Fibroblast of skin of right biceps (primary cell): Measurements from ENCODE around the gene ABLIM3.
"Not testable (repeated sequence)": the region's sequence is repeated elsewhere in the genome, so short reads cannot be mapped to it uniquely, and the experiment has no call there.

ENCODE experiments used
- DNase-seq: peaks from one replicate; pipeline ENCODE4 v3.0.0-alpha.2; 2013

The ABLIM3 gene

DNA sequence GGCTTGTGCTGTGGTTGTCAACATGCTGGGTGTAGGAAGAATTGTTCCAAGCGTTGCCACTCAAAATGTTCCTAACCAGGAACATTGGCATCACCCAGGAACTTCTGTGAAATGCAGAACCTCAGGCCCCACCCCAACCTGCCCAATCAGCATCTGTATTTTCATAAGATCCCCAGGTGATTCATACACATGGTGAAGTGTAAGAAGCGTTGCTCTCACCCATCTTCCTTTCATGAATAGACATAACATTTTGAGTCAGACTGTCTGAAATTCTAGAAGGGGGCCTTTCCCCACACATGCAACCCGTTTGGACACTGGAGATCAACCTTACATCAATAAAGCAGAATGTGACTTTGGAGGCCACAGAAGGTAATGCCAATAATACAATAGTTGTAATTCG lies 121.0 kb downstream of the ABLIM3 start:
- no peak for DNase-seq

DNA sequence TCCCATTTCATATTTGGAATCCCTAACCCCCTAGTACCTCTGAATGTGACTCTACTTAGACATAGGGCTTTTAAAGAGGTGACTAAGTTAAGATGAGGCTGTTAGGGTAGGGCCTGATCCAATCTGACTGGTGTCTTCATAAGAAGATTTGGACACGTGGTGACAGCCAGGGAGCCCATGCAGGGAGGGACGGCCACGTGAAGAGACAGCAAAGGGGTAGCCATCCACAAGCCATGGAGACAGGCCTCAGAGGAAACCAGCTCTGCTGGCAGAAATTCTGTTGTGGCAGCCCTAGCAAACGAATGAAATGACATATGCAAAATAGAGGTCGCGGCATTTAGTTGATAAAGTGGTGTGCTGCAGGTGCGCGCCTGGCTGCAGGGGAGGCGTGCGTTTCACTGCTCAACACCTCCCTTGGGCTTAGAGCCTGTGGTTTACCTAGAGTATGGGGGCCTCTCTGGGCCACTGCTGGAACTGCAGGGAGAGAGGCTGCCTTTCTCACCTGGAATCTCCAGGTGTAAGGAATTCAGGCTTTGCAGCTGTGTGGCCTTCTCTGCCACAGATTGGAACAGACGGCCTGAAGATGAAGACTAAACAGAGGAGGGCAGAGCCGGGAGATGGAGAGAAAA lies 123.3 kb downstream of the ABLIM3 start:
- DNase-seq = no peak

GRCh38 chr5:149265068-149265465 lies 123.8 kb downstream of the ABLIM3 start:
- no peak for DNase-seq

DNA sequence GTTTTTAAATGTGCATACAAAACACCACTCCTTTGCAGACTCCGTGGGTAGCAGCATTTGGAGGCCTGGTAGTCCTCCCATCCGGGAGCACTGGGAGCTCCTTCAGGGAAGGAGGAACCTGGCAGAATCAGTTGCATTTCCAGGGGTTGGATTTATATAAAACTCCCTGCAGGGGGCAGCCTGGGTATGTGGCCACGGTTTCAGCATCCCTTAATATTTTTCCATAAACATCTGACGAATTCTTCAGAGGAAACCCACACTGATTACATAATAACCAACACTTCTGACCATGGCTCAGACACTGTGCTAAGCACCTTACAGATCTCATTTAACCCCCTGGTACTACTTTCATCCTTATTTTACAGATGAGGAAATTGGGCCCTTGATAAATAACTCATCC lies 124.3 kb downstream of the ABLIM3 start:
- peak; percentile 55 for DNase-seq

DNA sequence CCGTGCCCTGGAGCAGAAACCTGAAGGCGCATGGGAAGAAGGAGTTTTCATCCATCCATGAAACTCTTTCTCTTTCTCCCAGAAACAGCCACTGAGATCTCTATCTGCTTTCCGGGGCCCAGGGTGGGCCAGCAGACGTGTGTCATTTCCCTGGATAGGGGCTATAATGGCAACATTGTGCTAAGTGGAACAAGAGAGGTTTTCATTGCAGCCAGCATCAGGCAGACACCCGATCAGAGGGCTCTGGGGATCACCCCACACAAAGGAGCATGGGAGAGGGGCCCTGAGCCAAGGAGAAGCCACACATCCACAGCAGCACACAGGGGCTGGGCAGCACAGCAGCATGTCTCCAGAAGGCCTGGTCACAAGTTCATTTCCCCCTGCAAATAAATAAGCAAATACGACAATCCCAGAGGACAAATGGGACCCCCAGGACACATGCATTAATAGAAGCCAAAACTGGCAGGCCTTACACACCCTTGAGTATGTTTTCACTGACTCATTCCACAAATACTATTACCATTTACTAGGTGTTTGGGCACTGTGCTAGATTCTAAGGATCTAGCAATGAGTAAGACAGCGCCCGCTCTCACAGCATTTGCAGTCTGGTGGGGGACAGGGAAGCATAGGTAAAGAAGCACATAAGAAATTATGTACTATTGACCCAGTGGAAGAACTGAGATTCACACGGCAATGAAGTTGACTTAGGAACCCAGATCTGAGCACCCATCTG lies 126.1 kb downstream of the ABLIM3 start:
- DNase-seq = no peak

DNA sequence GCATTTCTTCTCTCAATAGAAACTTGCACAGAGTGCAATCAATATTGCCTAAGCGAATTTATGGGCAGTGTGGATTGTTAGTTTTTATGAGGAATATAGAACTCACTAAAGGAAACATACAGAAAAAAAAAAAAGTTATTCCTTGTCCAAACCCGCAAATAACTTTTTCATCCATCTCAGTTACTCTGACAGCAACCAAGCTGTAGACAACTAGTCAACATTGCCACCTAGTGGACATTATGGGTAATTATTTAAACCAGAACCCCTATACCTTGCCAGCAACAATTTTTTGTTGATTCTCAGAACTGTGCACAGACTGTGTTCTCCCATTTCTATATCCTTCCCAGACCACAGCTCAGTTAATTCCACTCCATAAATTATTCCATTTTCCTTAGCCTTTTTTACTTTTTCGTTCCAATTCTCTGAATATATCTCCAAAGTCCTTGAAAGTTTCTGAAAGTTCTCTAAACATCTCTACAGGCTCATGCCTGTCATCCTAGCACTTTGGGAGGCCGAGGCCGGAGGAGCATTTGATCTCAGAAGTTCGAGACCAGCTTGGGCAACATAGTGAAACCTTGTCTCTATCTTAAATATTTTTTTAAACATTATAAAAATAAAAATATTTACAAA lies 127.8 kb downstream of the ABLIM3 start:
- peak; percentile 65 for DNase-seq

GRCh38 chr5:149271195-149271715 lies 130.0 kb downstream of the ABLIM3 start:
- DNase-seq = no peak

GRCh38 chr5:149271716-149272563 lies 130.6 kb downstream of the ABLIM3 start, which contains the start of gene AFAP1L1:
AFAP1L1 (plus strand) TSS chr5:149271859; CDS start chr5:149271969, 110 bp downstream.
- peak; percentile 35 for DNase-seq

- DNase-seq = not testable (repeated sequence)
Measured at GRCh38 chr5:149272781-149273180, 131.5 kb downstream of the ABLIM3 start.

GRCh38 chr5:149273237-149273636 lies 131.9 kb downstream of the ABLIM3 start:
- DNase-seq = no peak

DNA sequence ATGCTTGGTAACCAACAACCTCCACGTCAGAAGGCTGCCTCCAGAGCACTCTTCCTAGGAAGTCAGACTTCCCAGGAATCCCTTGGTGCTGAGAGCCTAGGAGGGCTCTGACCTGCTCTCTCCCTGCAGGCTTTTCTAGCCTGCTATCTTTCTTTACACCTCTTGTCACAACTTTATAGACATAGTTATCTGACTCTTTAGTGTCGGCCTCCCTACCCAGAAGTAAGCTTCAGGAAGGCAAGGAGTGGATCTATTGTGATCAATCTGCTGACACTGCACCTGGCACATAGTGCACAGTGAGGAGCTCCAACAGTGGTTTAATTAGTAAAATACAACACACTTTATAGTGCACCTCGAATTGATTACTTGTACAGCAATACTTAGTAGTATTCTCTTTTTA lies 132.7 kb downstream of the ABLIM3 start:
- no peak for DNase-seq

GRCh38 chr5:149274939-149275338 lies 133.6 kb downstream of the ABLIM3 start:
- DNase-seq = peak; percentile 20

- DNase-seq = no peak
Measured at GRCh38 chr5:149277801-149278200, 136.5 kb downstream of the ABLIM3 start.

GRCh38 chr5:149278451-149279210 lies 137.3 kb downstream of the ABLIM3 start:
- DNase-seq = no peak

- no peak for DNase-seq
Measured at GRCh38 chr5:149279661-149280060, 138.4 kb downstream of the ABLIM3 start.

GRCh38 chr5:149280124-149280523 lies 138.8 kb downstream of the ABLIM3 start:
- DNase-seq = no peak

- no peak for DNase-seq
Measured at GRCh38 chr5:149280802-149281201, 139.5 kb downstream of the ABLIM3 start.

GRCh38 chr5:149282027-149282965 lies 141.0 kb downstream of the ABLIM3 start:
- DNase-seq = no peak

DNA sequence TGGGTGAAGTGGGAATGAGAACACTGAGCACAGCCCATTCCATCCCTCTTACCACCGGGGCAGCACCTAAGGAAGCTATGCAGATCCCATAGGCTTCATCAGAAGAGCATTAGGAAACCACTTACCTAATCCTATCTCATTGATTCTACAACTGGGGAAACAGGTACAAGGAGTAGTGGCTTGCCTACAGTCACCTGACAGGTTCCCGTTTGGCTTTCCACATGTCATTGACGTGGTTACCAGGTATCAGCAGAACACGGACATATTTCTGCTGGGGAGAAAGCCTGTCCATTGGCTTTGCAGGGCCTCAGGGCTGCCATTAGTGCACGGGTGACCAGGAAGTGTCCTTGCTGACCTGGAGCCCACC lies 141.7 kb downstream of the ABLIM3 start:
- no peak for DNase-seq

DNA sequence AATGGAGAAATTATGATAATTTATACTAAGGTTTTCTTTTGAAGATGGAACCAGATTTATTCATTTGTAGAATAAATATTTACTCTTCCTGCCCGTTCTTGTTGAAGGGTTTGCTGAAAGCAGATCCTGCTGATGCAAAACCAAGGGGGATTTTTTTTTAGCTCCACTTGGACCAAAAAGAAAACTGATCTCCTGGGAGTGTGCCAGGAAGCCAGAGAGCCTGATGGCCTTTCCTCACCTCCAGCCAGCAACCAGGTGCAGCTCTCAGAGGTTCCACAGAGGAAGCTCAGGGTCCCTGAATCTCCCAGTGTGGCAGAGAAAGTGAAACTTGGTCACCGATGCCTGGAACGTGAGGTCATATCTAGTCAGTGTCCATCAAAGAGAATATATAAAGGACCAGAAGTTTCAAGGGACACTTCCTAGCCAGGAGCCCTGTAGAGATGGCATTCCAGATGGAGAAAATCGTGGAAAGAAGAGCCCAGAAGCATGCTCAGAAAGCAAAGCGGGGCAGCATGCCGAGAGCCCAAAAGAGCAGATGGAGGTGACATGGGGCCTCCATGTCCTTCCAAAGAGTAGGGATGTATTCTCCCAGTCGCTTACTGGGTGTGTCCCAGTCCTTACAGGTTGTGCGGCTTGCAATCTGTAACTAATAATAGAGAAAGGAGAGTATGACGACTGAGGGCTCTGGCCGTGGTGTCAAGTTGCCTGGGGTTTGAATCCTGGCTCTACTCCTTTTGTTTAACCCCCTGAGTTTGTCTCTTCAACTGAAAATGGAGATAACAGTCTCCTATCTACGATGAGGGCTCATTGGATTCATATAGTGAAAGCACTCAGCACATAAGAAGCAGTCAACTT lies 142.6 kb downstream of the ABLIM3 start:
- DNase-seq = peak; percentile 12
